ENCODE measurements around the gene TBL3.

GRCh38 chr16:2015947-2016208 lies 44.0 kb downstream of the TBL3 start:
- TF ChIP-seq CTCF (IDR thresholded peaks at IDR 0.05) (no peak), EZH2phosphoT487 (IDR thresholded peaks at IDR 0.05) (no peak)
